Activated CD8-positive, alpha-beta memory T cell treated with anti-CD3 and anti-CD28 coated beads for 24 hours (primary cell): ENCODE data around the gene LRRC4B.
"Not testable (repeated sequence)": the region's sequence is repeated elsewhere in the genome, so short reads cannot be mapped to it uniquely, and the experiment has no call there.

Source experiments
- DNase-seq: peaks from one replicate; pipeline ENCODE4 v3.0.0-alpha.2; 2020

Gene LRRC4B

GRCh38 chr19:50481351-50482149 lies 86.7 kb downstream of the LRRC4B start:
- DNase-seq, result no peak

GRCh38 chr19:50480281-50481111 lies 87.7 kb downstream of the LRRC4B start:
- no peak for DNase-seq

GRCh38 chr19:50479761-50480251 lies 88.4 kb downstream of the LRRC4B start:
- no peak for DNase-seq

- DNase-seq, result no peak
These were observed 89.1 kb downstream of the LRRC4B start for GRCh38 chr19:50478901-50479715.

GRCh38 chr19:50477751-50478515 lies 90.3 kb downstream of the LRRC4B start:
- no peak for DNase-seq

DNA sequence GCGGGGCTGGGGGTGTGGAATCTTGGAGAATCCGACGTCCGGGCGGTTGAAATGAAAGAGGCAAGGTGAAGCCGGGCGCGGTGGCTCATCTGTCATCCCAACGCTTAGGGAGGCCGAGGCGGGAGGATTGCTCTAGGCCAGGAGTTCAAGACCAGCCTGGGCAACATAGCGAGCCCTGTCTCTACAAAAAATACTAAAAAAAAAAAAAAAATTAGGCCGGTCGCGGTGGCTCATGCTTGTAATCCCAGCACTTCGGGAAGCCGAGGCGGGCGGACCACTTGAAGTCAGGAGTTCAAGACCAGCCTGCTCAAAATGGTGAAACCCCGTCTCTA lies 91.4 kb downstream of the LRRC4B start:
- DNase-seq, result no peak

DNA sequence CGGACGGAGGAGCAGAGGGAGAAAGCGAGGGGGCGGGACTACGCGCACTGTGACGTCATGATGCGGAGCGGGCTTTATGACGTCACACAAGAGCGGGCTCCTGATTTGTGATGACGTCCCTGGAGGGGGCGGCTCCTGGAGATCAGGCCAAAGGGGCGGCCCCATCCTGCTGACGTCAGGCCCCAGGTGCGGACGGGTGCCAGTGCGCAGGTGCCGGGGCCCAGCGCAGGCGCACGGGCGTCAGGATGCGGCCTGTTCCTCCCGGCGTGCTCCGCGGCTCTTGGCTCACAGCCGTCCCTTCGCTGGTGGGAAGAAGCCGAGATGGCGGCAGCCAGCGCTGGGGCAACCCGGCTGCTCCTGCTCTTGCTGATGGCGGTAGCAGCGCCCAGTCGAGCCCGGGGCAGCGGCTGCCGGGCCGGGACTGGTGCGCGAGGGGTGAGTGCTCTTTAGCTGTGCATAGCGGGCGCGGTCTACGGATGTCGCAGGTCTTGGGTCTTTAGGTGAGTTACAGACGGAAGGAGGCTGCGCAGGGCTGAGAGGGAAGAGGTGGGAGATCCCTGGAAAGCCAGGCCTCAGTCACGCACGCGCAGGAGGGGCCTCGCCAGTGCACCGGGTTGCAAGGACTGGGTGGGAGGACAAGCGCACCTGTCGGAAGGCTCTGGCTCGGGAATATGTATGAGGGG lies 91.9 kb downstream of the LRRC4B start, which contains the start of the genes EMC10 and GARIN5A:
Gene EMC10, plus strand, starts transcription at position 284 of the 683 bp plus-strand sequence. Its CDS starts 38 bp downstream, at position 322.
Gene GARIN5A, minus strand, starts transcription at position 625 of the 683 bp plus-strand sequence. Its CDS starts 460 bp downstream, at position 165.
- DNase-seq, result peak; percentile 95

- no peak for DNase-seq
These were observed 92.5 kb downstream of the LRRC4B start for GRCh38 chr19:50475736-50476223.

- no peak for DNase-seq
These were observed 93.1 kb downstream of the LRRC4B start for GRCh38 chr19:50475101-50475568.

GRCh38 chr19:50473336-50473735 lies 94.9 kb downstream of the LRRC4B start:
- DNase-seq, result not testable (repeated sequence)

GRCh38 chr19:50468818-50469217 lies 99.4 kb downstream of the LRRC4B start:
- no peak for DNase-seq

- DNase-seq, result no peak
These were observed 100.7 kb downstream of the LRRC4B start for GRCh38 chr19:50467566-50467965.
